Measurements from ENCODE around the gene NMNAT2.

DNA sequence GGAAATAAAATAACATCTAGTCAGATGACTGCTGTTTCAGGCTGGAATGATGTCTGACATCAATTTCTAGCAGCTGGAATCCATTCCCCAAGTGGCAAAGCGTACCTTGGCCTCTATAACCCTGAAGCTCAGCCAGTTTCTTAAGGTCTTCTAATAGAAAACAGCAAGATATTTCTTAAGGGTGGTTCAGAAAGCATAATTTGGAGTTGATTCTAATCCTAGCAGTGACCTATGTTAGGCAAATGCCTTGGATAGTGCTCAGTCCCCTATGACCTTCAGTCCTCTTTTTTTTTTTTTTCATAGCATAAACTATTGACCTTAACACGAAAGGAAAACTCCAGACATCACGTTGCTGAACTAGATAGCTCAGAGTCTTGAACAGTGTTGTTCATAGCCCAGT, 175.6 kb downstream of the NMNAT2 start:
- TF ChIP-seq JUND (IDR thresholded peaks at IDR 0.05) (no peak), EZH2 (IDR thresholded peaks at IDR 0.05) (no peak), POLR2AphosphoS5 (IDR thresholded peaks at IDR 0.05; ENCODE audit: low read depth, low read length) (no peak), POLR2A (IDR thresholded peaks at IDR 0.05; ENCODE audit: borderline replicate concordance, extremely low read depth, insufficient read depth, insufficient read length) (no peak), CEBPB (IDR thresholded peaks at IDR 0.05; ENCODE audit: low read depth) (no peak), RAD21 (IDR thresholded peaks at IDR 0.05; ENCODE audit: low read depth) (no peak), EZH2phosphoT487 (IDR thresholded peaks at IDR 0.05; ENCODE audit: borderline replicate concordance) (no peak), SP1 (IDR thresholded peaks at IDR 0.05; ENCODE audit: low read depth) (no peak), YY1 (IDR thresholded peaks at IDR 0.05; ENCODE audit: extremely low read depth, insufficient replicate concordance, low read depth, low read length) (no peak), FOSL1 (IDR thresholded peaks at IDR 0.05; ENCODE audit: low read depth) (no peak)
- TF ChIP-seq, protein P1, sequence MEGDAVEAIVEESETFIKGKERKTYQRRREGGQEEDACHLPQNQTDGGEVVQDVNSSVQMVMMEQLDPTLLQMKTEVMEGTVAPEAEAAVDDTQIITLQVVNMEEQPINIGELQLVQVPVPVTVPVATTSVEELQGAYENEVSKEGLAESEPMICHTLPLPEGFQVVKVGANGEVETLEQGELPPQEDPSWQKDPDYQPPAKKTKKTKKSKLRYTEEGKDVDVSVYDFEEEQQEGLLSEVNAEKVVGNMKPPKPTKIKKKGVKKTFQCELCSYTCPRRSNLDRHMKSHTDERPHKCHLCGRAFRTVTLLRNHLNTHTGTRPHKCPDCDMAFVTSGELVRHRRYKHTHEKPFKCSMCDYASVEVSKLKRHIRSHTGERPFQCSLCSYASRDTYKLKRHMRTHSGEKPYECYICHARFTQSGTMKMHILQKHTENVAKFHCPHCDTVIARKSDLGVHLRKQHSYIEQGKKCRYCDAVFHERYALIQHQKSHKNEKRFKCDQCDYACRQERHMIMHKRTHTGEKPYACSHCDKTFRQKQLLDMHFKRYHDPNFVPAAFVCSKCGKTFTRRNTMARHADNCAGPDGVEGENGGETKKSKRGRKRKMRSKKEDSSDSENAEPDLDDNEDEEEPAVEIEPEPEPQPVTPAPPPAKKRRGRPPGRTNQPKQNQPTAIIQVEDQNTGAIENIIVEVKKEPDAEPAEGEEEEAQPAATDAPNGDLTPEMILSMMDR (IDR thresholded peaks at IDR 0.05 in 2 of 3, conservative IDR thresholded peaks at IDR 0.05 in 1 of 3; ENCODE audit: borderline replicate concordance in 1 of 3, insufficient read depth in 1 of 3, low read depth in 2 of 3, low read length in 2 of 3) = no peak
- TF ChIP-seq, protein P2, sequence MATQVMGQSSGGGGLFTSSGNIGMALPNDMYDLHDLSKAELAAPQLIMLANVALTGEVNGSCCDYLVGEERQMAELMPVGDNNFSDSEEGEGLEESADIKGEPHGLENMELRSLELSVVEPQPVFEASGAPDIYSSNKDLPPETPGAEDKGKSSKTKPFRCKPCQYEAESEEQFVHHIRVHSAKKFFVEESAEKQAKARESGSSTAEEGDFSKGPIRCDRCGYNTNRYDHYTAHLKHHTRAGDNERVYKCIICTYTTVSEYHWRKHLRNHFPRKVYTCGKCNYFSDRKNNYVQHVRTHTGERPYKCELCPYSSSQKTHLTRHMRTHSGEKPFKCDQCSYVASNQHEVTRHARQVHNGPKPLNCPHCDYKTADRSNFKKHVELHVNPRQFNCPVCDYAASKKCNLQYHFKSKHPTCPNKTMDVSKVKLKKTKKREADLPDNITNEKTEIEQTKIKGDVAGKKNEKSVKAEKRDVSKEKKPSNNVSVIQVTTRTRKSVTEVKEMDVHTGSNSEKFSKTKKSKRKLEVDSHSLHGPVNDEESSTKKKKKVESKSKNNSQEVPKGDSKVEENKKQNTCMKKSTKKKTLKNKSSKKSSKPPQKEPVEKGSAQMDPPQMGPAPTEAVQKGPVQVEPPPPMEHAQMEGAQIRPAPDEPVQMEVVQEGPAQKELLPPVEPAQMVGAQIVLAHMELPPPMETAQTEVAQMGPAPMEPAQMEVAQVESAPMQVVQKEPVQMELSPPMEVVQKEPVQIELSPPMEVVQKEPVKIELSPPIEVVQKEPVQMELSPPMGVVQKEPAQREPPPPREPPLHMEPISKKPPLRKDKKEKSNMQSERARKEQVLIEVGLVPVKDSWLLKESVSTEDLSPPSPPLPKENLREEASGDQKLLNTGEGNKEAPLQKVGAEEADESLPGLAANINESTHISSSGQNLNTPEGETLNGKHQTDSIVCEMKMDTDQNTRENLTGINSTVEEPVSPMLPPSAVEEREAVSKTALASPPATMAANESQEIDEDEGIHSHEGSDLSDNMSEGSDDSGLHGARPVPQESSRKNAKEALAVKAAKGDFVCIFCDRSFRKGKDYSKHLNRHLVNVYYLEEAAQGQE (IDR thresholded peaks at IDR 0.05; ENCODE audit: low read depth) = no peak

Data from HCT116 (cell line).